GM23338 (cell line): ENCODE data around the gene ZNF565. TPM values are rescaled to one million over a fixed set of nuclear protein-coding genes. Genes with fewer than 3 reads are reported as not detected.
"Not testable (repeated sequence)": the region's sequence is repeated elsewhere in the genome, so short reads cannot be mapped to it uniquely, and the experiment has no call there.

Source experiments
- ATAC-seq: fragments of 200-7000 bp; cut with Tn5 transposase; 3 replicates; pipeline ENCODE4 v1.9.1; 2020
- DNase-seq: peaks from one replicate; pipeline ENCODE4 v3.0.0-alpha.2; 2015; ENCODE audit warnings: low spot score
- H2AFZ ChIP-seq: fragments of 200-600 bp; sonication (generic); 2 replicates; pipeline ENCODE4 v1.8.0; 2016; ENCODE audit warnings: antibody characterized with exemption, mild to moderate bottlenecking, moderate library complexity
- H3F3A ChIP-seq: fragments of 200-600 bp; sonication (generic); replicated peaks from 2 replicates; pipeline ENCODE4 v1.8.0; 2017; ENCODE audit warnings: antibody characterized with exemption, mixed run types, low read depth
- H3K27ac ChIP-seq: fragments of 200-600 bp; sonication (generic); 2 replicates; pipeline ENCODE4 v1.6.1; 2016; ENCODE audit warnings: low read depth
- H3K27me3 ChIP-seq: fragments of 200-600 bp; sonication (generic); 2 replicates; pipeline ENCODE4 v1.8.0; 2016; ENCODE audit warnings: mild to moderate bottlenecking, mixed run types, moderate library complexity; ENCODE audit not compliant: insufficient read depth
- H3K36me3 ChIP-seq: fragments of 200-600 bp; sonication (generic); 2 replicates; pipeline ENCODE4 v1.8.0; 2016; ENCODE audit warnings: mild to moderate bottlenecking; ENCODE audit not compliant: insufficient read depth
- H3K4me1 ChIP-seq: fragments of 200-600 bp; sonication (generic); 2 replicates; pipeline ENCODE4 v1.8.0; 2016; ENCODE audit warnings: mild to moderate bottlenecking, moderate library complexity; ENCODE audit not compliant: insufficient read depth
- H3K4me2 ChIP-seq: fragments of 200-600 bp; sonication (generic); 2 replicates; pipeline ENCODE4 v1.7.1; 2017; ENCODE audit warnings: mixed run types
- H3K4me3 ChIP-seq: fragments of 200-600 bp; sonication (generic); 2 replicates; pipeline ENCODE4 v1.6.1; 2016; ENCODE audit warnings: mixed run types
- H3K79me2 ChIP-seq: fragments of 200-600 bp; sonication (generic); replicated peaks from 2 replicates; pipeline ENCODE4 v1.8.0; 2017; ENCODE audit warnings: mild to moderate bottlenecking; ENCODE audit not compliant: insufficient read depth
- H3K9me2 ChIP-seq: fragments of 200-600 bp; sonication (generic); 2 replicates; pipeline ENCODE4 v1.8.0; 2017; ENCODE audit not compliant: insufficient read depth
- H4K20me1 ChIP-seq: fragments of 200-600 bp; sonication (generic); replicated peaks from 2 replicates; pipeline ENCODE4 v1.8.0; 2017; ENCODE audit warnings: mild to moderate bottlenecking; ENCODE audit not compliant: insufficient read depth
- H3K27ac Mint-ChIP-seq: 2 replicates; pipeline ENCODE4 v1.8.0; 2020; ENCODE audit warnings: inconsistent platforms, mild to moderate bottlenecking, moderate library complexity, mixed read lengths
- H3K27me3 Mint-ChIP-seq: 3 replicates; pipeline ENCODE4 v1.8.0; 2022; ENCODE audit warnings: low read depth, mild to moderate bottlenecking, moderate library complexity, mixed read lengths, inconsistent platforms; ENCODE audit not compliant: insufficient read depth, poor library complexity
- H3K36me3 Mint-ChIP-seq: 3 replicates; pipeline ENCODE4 v1.8.0; 2021; ENCODE audit warnings: low read depth, mild to moderate bottlenecking, inconsistent platforms, moderate library complexity, mixed read lengths
- H3K4me1 Mint-ChIP-seq: 3 replicates; pipeline ENCODE4 v1.8.0; 2020; ENCODE audit warnings: mild to moderate bottlenecking, inconsistent platforms, mixed read lengths
- H3K4me3 Mint-ChIP-seq: 3 replicates; pipeline ENCODE4 v1.8.0; 2021; ENCODE audit warnings: moderate library complexity, mild to moderate bottlenecking, inconsistent platforms, mixed read lengths
- H3K9me3 Mint-ChIP-seq: 3 replicates; pipeline ENCODE4 v1.8.0; 2020; ENCODE audit warnings: moderate library complexity, mild to moderate bottlenecking, inconsistent platforms, mixed read lengths
- EZH2 ChIP-seq: fragments of 200-600 bp; sonication (generic); IDR thresholded peaks from one replicate; pipeline ENCODE4 v1.8.0; 2017; ENCODE audit warnings: antibody characterized with exemption, mild to moderate bottlenecking, low read depth; ENCODE audit not compliant: unreplicated experiment
- JUNB ChIP-seq: IDR thresholded peaks from one replicate; pipeline ENCODE4 v1.6.1; 2016; ENCODE audit warnings: antibody characterized with exemption; ENCODE audit not compliant: unreplicated experiment
- NANOG ChIP-seq: IDR thresholded peaks from 2 replicates; pipeline ENCODE4 v1.6.1; 2016; ENCODE audit warnings: antibody characterized with exemption, borderline replicate concordance
- polyA plus RNA-seq: library from polyadenylated mRNA; unstranded; fragments of >200 nt; fragmentation: Nextera tagmentation; extraction: Ambion mirVana; gene quantifications from 2 replicates; pipeline ENCODE4 v1.2.1, GENCODE V29; 2016
- total RNA-seq: library from RNA; depleted of rRNA; stranded (reverse); fragments of >200 nt; shearing (Covaris generic); gene quantifications from 2 replicates; pipeline ENCODE4 v1.2.3, GENCODE V29; 2014
- TF ChIP-seq, protein P1 (sequence below): IDR thresholded peaks from one replicate; pipeline ENCODE4 v1.6.1; 2018; ENCODE audit warnings: antibody characterized with exemption; ENCODE audit not compliant: unreplicated experiment
- TF ChIP-seq, protein P2 (sequence below): fragments of 250-450 bp; sonication (Bioruptor Pico); IDR thresholded peaks from 2 replicates; pipeline ENCODE4 v1.5.0; 2020; ENCODE audit warnings: mild to moderate bottlenecking, moderate library complexity
- TF ChIP-seq, protein P3 (sequence below), 2 experiments: fragments of 200-600 bp in 1 of 2; sonication (generic) in 1 of 2; conservative IDR thresholded peaks; 2 replicates each; pipeline versions ENCODE4 v1.5.1 to v1.6.1; 2016 to 2017; ENCODE audit warnings: antibody characterized with exemption in 2 of 2, low read depth in 2 of 2, mild to moderate bottlenecking in 2 of 2, moderate library complexity in 1 of 2

The ZNF565 gene
- total and polyA plus RNA-seq, 2 experiments from 2014 or later = 2.4 to 3.2 TPM

DNA sequence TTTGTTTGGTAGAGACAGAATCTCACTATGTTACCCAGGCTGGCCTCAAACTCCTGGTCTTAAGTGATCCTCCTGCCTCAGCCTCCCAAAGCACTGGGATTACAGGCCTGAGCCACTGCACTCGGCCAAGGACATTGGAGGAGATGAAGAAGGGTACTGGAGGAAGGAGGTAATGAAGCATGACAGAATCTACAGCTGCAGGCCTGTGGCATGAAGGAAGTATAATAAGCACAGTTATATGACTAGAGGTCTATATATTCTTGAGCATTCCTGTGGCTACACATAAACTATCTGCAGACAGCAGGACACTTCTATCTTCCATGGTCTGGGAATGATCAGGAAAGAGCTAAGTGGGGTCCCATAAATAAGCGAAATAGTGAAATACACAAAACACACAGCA lies 18.2 kb downstream of the ZNF565 start:
- Histone ChIP-seq H3K4me1 (no peaks in the 10 kb centered on the region), H3F3A (no peaks in the 10 kb centered on the region; the same call in 1 of the 2 replicates), H3K9me2 (no peaks in the 10 kb centered on the region), H3K27ac (no peak overlapping the region), H3K4me3 (no peak overlapping the region), H2AFZ (no peak overlapping the region), H3K27me3 (no peaks in the 10 kb centered on the region), H3K4me2 (no peak overlapping the region), H4K20me1 (no peaks in the 10 kb centered on the region), H3K79me2 (no peaks in the 10 kb centered on the region), H3K36me3 (no peaks in the 10 kb centered on the region)
- Mint-ChIP-seq H3K27me3 (no peaks in the 10 kb centered on the region), H3K27ac (no peak overlapping the region), H3K4me1 (no peaks in the 10 kb centered on the region), H3K36me3 (peaks cover 3% of the 10 kb centered on the region; the same call in 2 of the 3 replicates), H3K9me3 (no peaks in the 10 kb centered on the region), H3K4me3 (no peak overlapping the region)
- ATAC-seq (no peak), DNase-seq (no peak)
- TF ChIP-seq, protein P1, sequence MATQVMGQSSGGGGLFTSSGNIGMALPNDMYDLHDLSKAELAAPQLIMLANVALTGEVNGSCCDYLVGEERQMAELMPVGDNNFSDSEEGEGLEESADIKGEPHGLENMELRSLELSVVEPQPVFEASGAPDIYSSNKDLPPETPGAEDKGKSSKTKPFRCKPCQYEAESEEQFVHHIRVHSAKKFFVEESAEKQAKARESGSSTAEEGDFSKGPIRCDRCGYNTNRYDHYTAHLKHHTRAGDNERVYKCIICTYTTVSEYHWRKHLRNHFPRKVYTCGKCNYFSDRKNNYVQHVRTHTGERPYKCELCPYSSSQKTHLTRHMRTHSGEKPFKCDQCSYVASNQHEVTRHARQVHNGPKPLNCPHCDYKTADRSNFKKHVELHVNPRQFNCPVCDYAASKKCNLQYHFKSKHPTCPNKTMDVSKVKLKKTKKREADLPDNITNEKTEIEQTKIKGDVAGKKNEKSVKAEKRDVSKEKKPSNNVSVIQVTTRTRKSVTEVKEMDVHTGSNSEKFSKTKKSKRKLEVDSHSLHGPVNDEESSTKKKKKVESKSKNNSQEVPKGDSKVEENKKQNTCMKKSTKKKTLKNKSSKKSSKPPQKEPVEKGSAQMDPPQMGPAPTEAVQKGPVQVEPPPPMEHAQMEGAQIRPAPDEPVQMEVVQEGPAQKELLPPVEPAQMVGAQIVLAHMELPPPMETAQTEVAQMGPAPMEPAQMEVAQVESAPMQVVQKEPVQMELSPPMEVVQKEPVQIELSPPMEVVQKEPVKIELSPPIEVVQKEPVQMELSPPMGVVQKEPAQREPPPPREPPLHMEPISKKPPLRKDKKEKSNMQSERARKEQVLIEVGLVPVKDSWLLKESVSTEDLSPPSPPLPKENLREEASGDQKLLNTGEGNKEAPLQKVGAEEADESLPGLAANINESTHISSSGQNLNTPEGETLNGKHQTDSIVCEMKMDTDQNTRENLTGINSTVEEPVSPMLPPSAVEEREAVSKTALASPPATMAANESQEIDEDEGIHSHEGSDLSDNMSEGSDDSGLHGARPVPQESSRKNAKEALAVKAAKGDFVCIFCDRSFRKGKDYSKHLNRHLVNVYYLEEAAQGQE = no peak
- TF ChIP-seq EZH2 = no peak
- TF ChIP-seq NANOG = no peak
- TF ChIP-seq, protein P2, sequence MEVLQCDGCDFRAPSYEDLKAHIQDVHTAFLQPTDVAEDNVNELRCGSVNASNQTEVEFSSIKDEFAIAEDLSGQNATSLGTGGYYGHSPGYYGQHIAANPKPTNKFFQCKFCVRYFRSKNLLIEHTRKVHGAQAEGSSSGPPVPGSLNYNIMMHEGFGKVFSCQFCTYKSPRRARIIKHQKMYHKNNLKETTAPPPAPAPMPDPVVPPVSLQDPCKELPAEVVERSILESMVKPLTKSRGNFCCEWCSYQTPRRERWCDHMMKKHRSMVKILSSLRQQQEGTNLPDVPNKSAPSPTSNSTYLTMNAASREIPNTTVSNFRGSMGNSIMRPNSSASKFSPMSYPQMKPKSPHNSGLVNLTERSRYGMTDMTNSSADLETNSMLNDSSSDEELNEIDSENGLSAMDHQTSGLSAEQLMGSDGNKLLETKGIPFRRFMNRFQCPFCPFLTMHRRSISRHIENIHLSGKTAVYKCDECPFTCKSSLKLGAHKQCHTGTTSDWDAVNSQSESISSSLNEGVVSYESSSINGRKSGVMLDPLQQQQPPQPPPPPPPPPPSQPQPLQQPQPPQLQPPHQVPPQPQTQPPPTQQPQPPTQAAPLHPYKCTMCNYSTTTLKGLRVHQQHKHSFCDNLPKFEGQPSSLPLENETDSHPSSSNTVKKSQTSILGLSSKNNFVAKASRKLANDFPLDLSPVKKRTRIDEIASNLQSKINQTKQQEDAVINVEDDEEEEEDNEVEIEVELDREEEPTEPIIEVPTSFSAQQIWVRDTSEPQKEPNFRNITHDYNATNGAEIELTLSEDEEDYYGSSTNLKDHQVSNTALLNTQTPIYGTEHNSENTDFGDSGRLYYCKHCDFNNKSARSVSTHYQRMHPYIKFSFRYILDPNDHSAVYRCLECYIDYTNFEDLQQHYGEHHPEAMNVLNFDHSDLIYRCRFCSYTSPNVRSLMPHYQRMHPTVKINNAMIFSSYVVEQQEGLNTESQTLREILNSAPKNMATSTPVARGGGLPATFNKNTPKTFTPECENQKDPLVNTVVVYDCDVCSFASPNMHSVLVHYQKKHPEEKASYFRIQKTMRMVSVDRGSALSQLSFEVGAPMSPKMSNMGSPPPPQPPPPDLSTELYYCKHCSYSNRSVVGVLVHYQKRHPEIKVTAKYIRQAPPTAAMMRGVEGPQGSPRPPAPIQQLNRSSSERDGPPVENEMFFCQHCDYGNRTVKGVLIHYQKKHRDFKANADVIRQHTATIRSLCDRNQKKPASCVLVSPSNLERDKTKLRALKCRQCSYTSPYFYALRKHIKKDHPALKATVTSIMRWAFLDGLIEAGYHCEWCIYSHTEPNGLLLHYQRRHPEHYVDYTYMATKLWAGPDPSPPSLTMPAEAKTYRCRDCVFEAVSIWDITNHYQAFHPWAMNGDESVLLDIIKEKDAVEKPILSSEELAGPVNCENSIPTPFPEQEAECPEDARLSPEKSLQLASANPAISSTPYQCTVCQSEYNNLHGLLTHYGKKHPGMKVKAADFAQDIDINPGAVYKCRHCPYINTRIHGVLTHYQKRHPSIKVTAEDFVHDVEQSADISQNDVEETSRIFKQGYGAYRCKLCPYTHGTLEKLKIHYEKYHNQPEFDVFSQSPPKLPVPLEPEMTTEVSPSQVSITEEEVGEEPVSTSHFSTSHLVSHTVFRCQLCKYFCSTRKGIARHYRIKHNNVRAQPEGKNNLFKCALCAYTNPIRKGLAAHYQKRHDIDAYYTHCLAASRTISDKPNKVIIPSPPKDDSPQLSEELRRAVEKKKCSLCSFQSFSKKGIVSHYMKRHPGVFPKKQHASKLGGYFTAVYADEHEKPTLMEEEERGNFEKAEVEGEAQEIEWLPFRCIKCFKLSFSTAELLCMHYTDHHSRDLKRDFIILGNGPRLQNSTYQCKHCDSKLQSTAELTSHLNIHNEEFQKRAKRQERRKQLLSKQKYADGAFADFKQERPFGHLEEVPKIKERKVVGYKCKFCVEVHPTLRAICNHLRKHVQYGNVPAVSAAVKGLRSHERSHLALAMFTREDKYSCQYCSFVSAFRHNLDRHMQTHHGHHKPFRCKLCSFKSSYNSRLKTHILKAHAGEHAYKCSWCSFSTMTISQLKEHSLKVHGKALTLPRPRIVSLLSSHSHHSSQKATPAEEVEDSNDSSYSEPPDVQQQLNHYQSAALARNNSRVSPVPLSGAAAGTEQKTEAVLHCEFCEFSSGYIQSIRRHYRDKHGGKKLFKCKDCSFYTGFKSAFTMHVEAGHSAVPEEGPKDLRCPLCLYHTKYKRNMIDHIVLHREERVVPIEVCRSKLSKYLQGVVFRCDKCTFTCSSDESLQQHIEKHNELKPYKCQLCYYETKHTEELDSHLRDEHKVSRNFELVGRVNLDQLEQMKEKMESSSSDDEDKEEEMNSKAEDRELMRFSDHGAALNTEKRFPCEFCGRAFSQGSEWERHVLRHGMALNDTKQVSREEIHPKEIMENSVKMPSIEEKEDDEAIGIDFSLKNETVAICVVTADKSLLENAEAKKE = no peak
- no peak for TF ChIP-seq JUNB
- TF ChIP-seq, protein P3, sequence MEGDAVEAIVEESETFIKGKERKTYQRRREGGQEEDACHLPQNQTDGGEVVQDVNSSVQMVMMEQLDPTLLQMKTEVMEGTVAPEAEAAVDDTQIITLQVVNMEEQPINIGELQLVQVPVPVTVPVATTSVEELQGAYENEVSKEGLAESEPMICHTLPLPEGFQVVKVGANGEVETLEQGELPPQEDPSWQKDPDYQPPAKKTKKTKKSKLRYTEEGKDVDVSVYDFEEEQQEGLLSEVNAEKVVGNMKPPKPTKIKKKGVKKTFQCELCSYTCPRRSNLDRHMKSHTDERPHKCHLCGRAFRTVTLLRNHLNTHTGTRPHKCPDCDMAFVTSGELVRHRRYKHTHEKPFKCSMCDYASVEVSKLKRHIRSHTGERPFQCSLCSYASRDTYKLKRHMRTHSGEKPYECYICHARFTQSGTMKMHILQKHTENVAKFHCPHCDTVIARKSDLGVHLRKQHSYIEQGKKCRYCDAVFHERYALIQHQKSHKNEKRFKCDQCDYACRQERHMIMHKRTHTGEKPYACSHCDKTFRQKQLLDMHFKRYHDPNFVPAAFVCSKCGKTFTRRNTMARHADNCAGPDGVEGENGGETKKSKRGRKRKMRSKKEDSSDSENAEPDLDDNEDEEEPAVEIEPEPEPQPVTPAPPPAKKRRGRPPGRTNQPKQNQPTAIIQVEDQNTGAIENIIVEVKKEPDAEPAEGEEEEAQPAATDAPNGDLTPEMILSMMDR (conservative IDR thresholded peaks at IDR 0.05; ENCODE audit: low read depth in 2 of 2) = no peak

DNA sequence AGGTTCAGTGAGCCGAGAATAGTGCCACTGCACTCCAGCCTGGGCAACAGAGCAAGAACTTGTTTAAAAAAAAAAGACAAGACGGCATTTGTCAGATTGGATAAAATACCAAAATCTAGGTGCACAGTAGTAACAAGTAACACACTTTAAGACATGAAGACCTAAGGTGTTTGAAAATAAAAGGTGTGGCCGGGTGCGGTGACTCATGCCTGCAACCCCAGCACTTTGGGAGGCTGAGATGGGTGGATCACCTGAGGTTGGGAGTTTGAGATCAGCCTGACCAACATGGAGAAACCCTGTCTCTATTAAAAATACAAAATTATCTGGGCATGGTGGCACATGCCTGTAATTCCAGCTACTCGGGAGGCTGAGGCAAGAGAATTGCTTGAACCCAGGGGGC lies 27.7 kb downstream of the ZNF565 start:
- DNase-seq, H3K27me3 ChIP-seq, H3K9me3 Mint-ChIP-seq, H2AFZ ChIP-seq, H3K27me3 Mint-ChIP-seq, ATAC-seq, H3K36me3 ChIP-seq, H3K4me2 ChIP-seq, H3K79me2 ChIP-seq, H3K4me3 Mint-ChIP-seq, H3K4me1 ChIP-seq, H3K9me2 ChIP-seq, H3K36me3 Mint-ChIP-seq, H3K4me1 Mint-ChIP-seq, H3K27ac Mint-ChIP-seq, H3K4me3 ChIP-seq, H4K20me1 ChIP-seq, H3F3A ChIP-seq: not testable (repeated sequence)
- peak overlapping the region; percentile 47; the same call in 1 of the 2 replicates for H3K27ac ChIP-seq
